NCI-H2107 treated with DMSO at 0.1 percent for 48 hours (cell line): Measurements from ENCODE around the gene ADCY1.

ENCODE experiments used
- DNase-seq: peaks from one replicate; lab custom pipeline; 2025; ENCODE audit not compliant: unreplicated experiment; lab: John Stamatoyannopoulos, UW

The ADCY1 gene

GRCh38 chr7:45592230-45592991, 18.2 kb downstream of the ADCY1 start:
- DNase-seq, result no peak

- DNase-seq, result no peak
These were observed 19.0 kb downstream of the ADCY1 start for GRCh38 chr7:45593121-45593541.

- no peak for DNase-seq
These were observed 19.7 kb downstream of the ADCY1 start for GRCh38 chr7:45593877-45594276.

GRCh38 chr7:45594745-45595535, 20.8 kb downstream of the ADCY1 start:
- DNase-seq, result no peak

- no peak for DNase-seq
These were observed 21.9 kb downstream of the ADCY1 start for GRCh38 chr7:45595809-45596664.

- DNase-seq, result no peak
These were observed 22.5 kb downstream of the ADCY1 start for GRCh38 chr7:45596665-45597095.

GRCh38 chr7:45597286-45597984, 23.3 kb downstream of the ADCY1 start:
- DNase-seq, result no peak

- DNase-seq, result no peak
These were observed 24.8 kb downstream of the ADCY1 start for GRCh38 chr7:45598886-45599520.

- DNase-seq, result no peak
These were observed 25.9 kb downstream of the ADCY1 start for GRCh38 chr7:45599851-45600706.

GRCh38 chr7:45601094-45601493, 26.9 kb downstream of the ADCY1 start:
- no peak for DNase-seq

GRCh38 chr7:45601816-45602540, 27.8 kb downstream of the ADCY1 start:
- DNase-seq, result no peak

GRCh38 chr7:45606050-45606449, 31.9 kb downstream of the ADCY1 start:
- DNase-seq, result no peak

- DNase-seq, result no peak
These were observed 32.8 kb downstream of the ADCY1 start for GRCh38 chr7:45606931-45607330.

- no peak for DNase-seq
These were observed 35.0 kb downstream of the ADCY1 start for GRCh38 chr7:45609180-45609579.

GRCh38 chr7:45610019-45610418, 35.9 kb downstream of the ADCY1 start:
- no peak for DNase-seq

GRCh38 chr7:45610660-45611299, 36.6 kb downstream of the ADCY1 start:
- DNase-seq, result no peak

- DNase-seq, result no peak
These were observed 43.0 kb downstream of the ADCY1 start for GRCh38 chr7:45617166-45617565.

- no peak for DNase-seq
These were observed 47.9 kb downstream of the ADCY1 start for GRCh38 chr7:45622058-45622457.
